Measurements from ENCODE around the gene TMEM63B.
A peak's percentile ranks its signal among the peaks of the same experiment; 100 is the strongest.
"Not testable (repeated sequence)": the region's sequence is repeated elsewhere in the genome, so short reads cannot be mapped to it uniquely, and the experiment has no call there.

TMEM63B gene

GRCh38 chr6:44172731-44173500 lies 45.6 kb downstream of the TMEM63B start:
- Mint-ChIP-seq H3K4me3 (no peak overlapping the region), H3K27me3 (peaks cover 19 to 34% of the 10 kb centered on the region in 2 donors), H3K36me3 (no peaks in the 10 kb centered on the region), H3K9me3 (no peaks in the 10 kb centered on the region), H3K4me1 (peaks cover 17 to 27% of the 10 kb centered on the region in 2 donors), H3K27ac (no peak overlapping the region)
- DNase-seq (peak; percentile 60), ATAC-seq (replicated peaks) (peak; percentile 78 to 80)

GRCh38 chr6:44176130-44176761 lies 48.9 kb downstream of the TMEM63B start:
- DNase-seq, result no peak
- Mint-ChIP-seq H3K9me3 (no peaks in the 10 kb centered on the region), H3K4me1 (peaks cover 17 to 27% of the 10 kb centered on the region in 2 donors), H3K27me3 (peaks cover 10 to 19% of the 10 kb centered on the region in 2 donors), H3K36me3 (no peaks in the 10 kb centered on the region), H3K4me3 (peak overlapping the region; percentile 68 to 76), H3K27ac (peak overlapping the region; percentile 54)
- ATAC-seq (replicated peaks), result no peak

- peak; percentile 82 to 85 for ATAC-seq (replicated peaks)
- Mint-ChIP-seq H3K4me1 (peaks cover 17 to 27% of the 10 kb centered on the region in 2 donors), H3K27me3 (peaks cover 9 to 16% of the 10 kb centered on the region in 2 donors), H3K36me3 (no peaks in the 10 kb centered on the region), H3K4me3 (peak overlapping the region; percentile 68 to 76), H3K9me3 (no peaks in the 10 kb centered on the region), H3K27ac (peak overlapping the region; percentile 54)
- DNase-seq, result peak; percentile 70
These were observed 49.6 kb downstream of the TMEM63B start for GRCh38 chr6:44176762-44177509.

- H3K27me3 Mint-ChIP-seq, result peaks cover 9 to 13% of the 10 kb centered on the region in 2 donors
- peak overlapping the region; percentile 23 to 68 for H3K4me3 Mint-ChIP-seq
- no peaks in the 10 kb centered on the region for H3K36me3 Mint-ChIP-seq
- DNase-seq (no peak), ATAC-seq (replicated peaks) (no peak)
- no peaks in the 10 kb centered on the region for H3K9me3 Mint-ChIP-seq
- H3K27ac Mint-ChIP-seq, result no peak overlapping the region
- peaks cover 13 to 18% of the 10 kb centered on the region in 2 donors for H3K4me1 Mint-ChIP-seq
These were observed 50.5 kb downstream of the TMEM63B start for GRCh38 chr6:44177691-44178423.

GRCh38 chr6:44178424-44179071 lies 51.2 kb downstream of the TMEM63B start:
- H3K27me3 Mint-ChIP-seq, result peaks cover 9 to 11% of the 10 kb centered on the region in 2 donors
- H3K36me3 Mint-ChIP-seq, result no peaks in the 10 kb centered on the region
- no peak for ATAC-seq (replicated peaks)
- H3K4me1 Mint-ChIP-seq, result peaks cover 13 to 16% of the 10 kb centered on the region in 2 donors
- no peaks in the 10 kb centered on the region for H3K9me3 Mint-ChIP-seq
- H3K4me3 Mint-ChIP-seq, result no peak overlapping the region
- no peak overlapping the region for H3K27ac Mint-ChIP-seq
- DNase-seq, result no peak

- Mint-ChIP-seq H3K36me3 (no peaks in the 10 kb centered on the region), H3K27ac (no peak overlapping the region), H3K27me3 (peaks cover 9 to 14% of the 10 kb centered on the region in 2 donors), H3K9me3 (no peaks in the 10 kb centered on the region), H3K4me3 (no peak overlapping the region), H3K4me1 (peaks cover 13 to 16% of the 10 kb centered on the region in 2 donors)
- ATAC-seq (replicated peaks) (no peak), DNase-seq (no peak)
These were observed 51.8 kb downstream of the TMEM63B start for GRCh38 chr6:44179072-44179536.

- H3K4me3 Mint-ChIP-seq, result no peak overlapping the region
- ATAC-seq (replicated peaks) (no peak), DNase-seq (no peak)
- H3K27me3 Mint-ChIP-seq, result peaks cover 9 to 17% of the 10 kb centered on the region in 2 donors
- peaks cover 13 to 16% of the 10 kb centered on the region in 2 donors for H3K4me1 Mint-ChIP-seq
- no peaks in the 10 kb centered on the region for H3K36me3 Mint-ChIP-seq
- H3K9me3 Mint-ChIP-seq, result no peaks in the 10 kb centered on the region
- no peak overlapping the region for H3K27ac Mint-ChIP-seq
These were observed 52.3 kb downstream of the TMEM63B start for GRCh38 chr6:44179648-44180047.

GRCh38 chr6:44180406-44180805 lies 53.1 kb downstream of the TMEM63B start:
- H3K27me3 Mint-ChIP-seq, result peaks cover 12 to 17% of the 10 kb centered on the region in 2 donors
- ATAC-seq (replicated peaks) (no peak), DNase-seq (no peak)
- H3K4me3 Mint-ChIP-seq, result no peak overlapping the region
- H3K9me3 Mint-ChIP-seq, result no peaks in the 10 kb centered on the region
- no peaks in the 10 kb centered on the region for H3K36me3 Mint-ChIP-seq
- H3K27ac Mint-ChIP-seq, result no peak overlapping the region
- H3K4me1 Mint-ChIP-seq, result peaks cover 13 to 16% of the 10 kb centered on the region in 2 donors

- Mint-ChIP-seq H3K4me1 (peaks cover 14 to 16% of the 10 kb centered on the region in 2 donors), H3K27me3 (peaks cover 14 to 18% of the 10 kb centered on the region in 2 donors), H3K36me3 (no peaks in the 10 kb centered on the region), H3K27ac (no peak overlapping the region), H3K4me3 (no peak overlapping the region), H3K9me3 (no peaks in the 10 kb centered on the region)
- no peak for ATAC-seq (replicated peaks)
- no peak for DNase-seq
These were observed 53.5 kb downstream of the TMEM63B start for GRCh38 chr6:44180886-44181285.

GRCh38 chr6:44181784-44182183 lies 54.4 kb downstream of the TMEM63B start:
- not testable (repeated sequence) for H3K9me3 Mint-ChIP-seq; H3K4me3 Mint-ChIP-seq; ATAC-seq (replicated peaks); H3K27ac Mint-ChIP-seq; H3K36me3 Mint-ChIP-seq; DNase-seq
- Mint-ChIP-seq H3K27me3 (peaks cover 12 to 17% of the 10 kb centered on the region in 2 donors), H3K4me1 (peaks cover 8 to 11% of the 10 kb centered on the region in 2 donors)

GRCh38 chr6:44182911-44183390 lies 55.6 kb downstream of the TMEM63B start:
- no peak overlapping the region for H3K4me3 Mint-ChIP-seq
- DNase-seq (no peak), ATAC-seq (replicated peaks) (no peak)
- H3K36me3 Mint-ChIP-seq, result no peaks in the 10 kb centered on the region
- H3K9me3 Mint-ChIP-seq, result no peaks in the 10 kb centered on the region
- peaks cover 0 to 4% of the 10 kb centered on the region in 2 donors for H3K4me1 Mint-ChIP-seq
- H3K27ac Mint-ChIP-seq, result no peak overlapping the region
- peaks cover 14 to 16% of the 10 kb centered on the region in 2 donors for H3K27me3 Mint-ChIP-seq

- Mint-ChIP-seq H3K9me3 (no peaks in the 10 kb centered on the region), H3K27me3 (peaks cover 14 to 16% of the 10 kb centered on the region in 2 donors), H3K36me3 (no peaks in the 10 kb centered on the region), H3K27ac (no peak overlapping the region), H3K4me3 (no peak overlapping the region), H3K4me1 (peaks cover 0 to 4% of the 10 kb centered on the region in 2 donors)
- ATAC-seq (replicated peaks) (no peak), DNase-seq (no peak)
These were observed 56.4 kb downstream of the TMEM63B start for GRCh38 chr6:44183783-44184182.

- ATAC-seq (replicated peaks); H3K4me1 Mint-ChIP-seq; H3K9me3 Mint-ChIP-seq; H3K27ac Mint-ChIP-seq; DNase-seq; H3K4me3 Mint-ChIP-seq; H3K36me3 Mint-ChIP-seq: not testable (repeated sequence)
- peaks cover 14 to 16% of the 10 kb centered on the region in 2 donors for H3K27me3 Mint-ChIP-seq
These were observed 58.0 kb downstream of the TMEM63B start for GRCh38 chr6:44185356-44185755.
